ENCODE data around the gene MUS81. TPM values are rescaled to one million over a fixed set of nuclear protein-coding genes. Genes with fewer than 3 reads are reported as not detected.

MUS81 gene
- total and polyA plus RNA-seq, 5 experiments from 2014 or later = 21.7 to 97.8 (median 26.5) TPM

DNA sequence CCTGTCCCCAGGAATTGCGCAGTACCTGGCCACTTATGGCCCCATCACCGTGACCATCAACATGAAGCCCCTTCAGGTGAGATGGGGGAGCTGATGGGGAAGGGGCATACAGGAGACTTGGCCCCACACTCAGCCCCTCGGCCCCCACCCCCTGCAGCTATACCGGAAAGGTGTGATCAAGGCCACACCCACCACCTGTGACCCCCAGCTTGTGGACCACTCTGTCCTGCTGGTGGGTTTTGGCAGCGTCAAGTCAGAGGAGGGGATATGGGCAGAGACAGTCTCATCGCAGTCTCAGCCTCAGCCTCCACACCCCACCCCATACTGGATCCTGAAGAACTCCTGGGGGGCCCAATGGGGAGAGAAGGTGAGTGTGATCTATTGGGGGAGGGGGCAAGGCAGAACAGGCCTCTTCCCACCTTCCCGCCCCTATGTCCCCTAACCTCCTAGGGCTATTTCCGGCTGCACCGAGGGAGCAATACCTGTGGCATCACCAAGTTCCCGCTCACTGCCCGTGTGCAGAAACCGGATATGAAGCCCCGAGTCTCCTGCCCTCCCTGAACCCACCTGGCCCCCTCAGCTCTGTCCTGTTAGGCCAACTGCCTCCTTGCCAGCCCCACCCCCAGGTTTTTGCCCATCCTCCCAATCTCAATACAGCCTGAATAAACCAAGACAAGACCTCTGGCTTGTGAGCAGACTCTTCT lies 23.0 kb downstream of the MUS81 start:
- no peak for ATAC-seq
- Mint-ChIP-seq H3K27ac (peak overlapping the region in 5 of 10 donors; percentile 18 to 85 (median 48)), H3K9me3 (no peaks in the 10 kb centered on the region), H3K27me3 (no peaks in the 10 kb centered on the region), H3K4me1 (peaks cover 21 to 83% (median 72%) of the 10 kb centered on the region in 4 donors), H3K36me3 (peaks cover 0 to 33% (median 2%) of the 10 kb centered on the region in 3 donors), H3K4me3 (no peak overlapping the region)
- POLR2A ChIA-PET = interaction anchor here (0.8 to 16.8 kb wide), 5 partner anchors 9 to 106 kb away, joined by 3 to 405 read pairs (median 4); partner anchors contain the start of genes CFL1 and MUS81
- DNase-seq = no peak

DNA sequence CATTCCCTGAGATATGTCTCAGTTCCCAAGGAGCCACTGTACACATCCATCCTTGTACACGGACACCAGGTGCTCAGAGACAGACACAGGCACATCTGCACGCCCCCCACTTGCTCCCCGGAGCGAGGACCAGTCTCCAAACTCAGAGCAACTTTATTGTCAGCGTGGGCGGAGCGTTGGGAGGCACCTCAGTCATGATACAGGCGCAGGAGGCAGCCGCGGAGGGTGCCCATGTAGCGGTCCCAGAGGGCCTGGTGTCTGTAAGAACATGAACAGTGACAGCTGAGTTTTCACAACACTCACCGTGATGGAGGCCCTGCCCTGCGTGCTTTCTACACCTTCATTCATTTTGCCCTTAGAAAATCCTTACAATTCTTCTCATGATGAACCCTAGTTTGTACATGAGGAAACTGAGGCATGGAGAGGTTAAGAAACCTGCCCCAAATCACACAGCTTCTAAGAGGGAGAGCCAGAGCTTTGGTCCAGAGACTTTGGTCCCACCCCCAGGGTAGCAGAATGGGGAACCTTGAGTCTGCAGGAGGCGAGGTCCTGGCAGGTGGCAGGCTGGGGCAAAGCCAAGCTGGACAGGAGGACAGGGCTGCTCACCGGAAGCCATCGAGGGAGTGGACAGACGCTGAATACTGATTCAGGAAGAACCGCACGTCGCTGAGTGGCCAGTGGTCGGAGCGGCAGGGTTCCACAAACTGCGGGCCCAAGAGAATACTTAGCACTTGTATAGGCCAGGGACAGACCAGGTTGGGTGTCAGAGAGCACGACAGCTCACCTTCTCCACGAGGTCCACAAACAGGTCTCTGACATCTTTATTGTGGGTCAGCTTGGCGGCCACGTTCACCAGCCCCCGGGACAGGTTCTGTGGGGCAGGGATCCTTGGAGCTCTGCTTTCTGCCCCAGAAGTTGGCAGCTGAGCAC lies 23.8 kb downstream of the MUS81 start:
- H3K9me3 Mint-ChIP-seq = no peaks in the 10 kb centered on the region
- DNase-seq (no peak), ATAC-seq (no peak)
- H3K27me3 Mint-ChIP-seq = no peaks in the 10 kb centered on the region
- H3K27ac Mint-ChIP-seq = peak overlapping the region; percentile 60 to 90 (median 83)
- POLR2A ChIA-PET = interaction anchor here (0.6 to 16.8 kb wide), 19 partner anchors 9 to 231 kb away, joined by 3 to 405 read pairs (median 5); partner anchors contain the start of genes AP5B1, BANF1, CFL1 and CTSW
- peak overlapping the region in 5 of 10 donors; percentile 16 to 79 (median 23) for H3K4me3 Mint-ChIP-seq
- peaks cover 25 to 84% (median 70%) of the 10 kb centered on the region in 4 donors for H3K4me1 Mint-ChIP-seq
- peaks cover 0 to 33% (median 2%) of the 10 kb centered on the region in 3 donors for H3K36me3 Mint-ChIP-seq

DNA sequence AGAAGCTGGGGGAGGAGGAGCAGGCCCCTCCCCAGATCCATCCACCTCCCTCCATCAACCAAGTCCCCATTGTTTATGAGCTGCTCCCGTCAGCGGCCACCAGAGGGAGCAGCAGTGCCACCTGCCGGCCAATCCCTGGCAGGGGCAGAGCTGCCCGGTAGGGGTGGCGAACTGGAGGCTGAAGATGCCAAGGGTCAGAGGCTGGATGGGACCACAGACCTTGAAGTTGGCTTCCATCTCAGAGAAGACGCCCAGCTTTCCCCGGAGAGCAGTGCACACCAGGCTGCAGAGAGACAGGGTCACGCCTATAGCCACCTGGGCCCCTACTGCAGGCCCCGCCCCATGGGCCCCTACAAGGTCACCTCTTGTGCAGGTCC lies 24.5 kb downstream of the MUS81 start:
- H3K4me3 Mint-ChIP-seq = peak overlapping the region in 6 of 10 donors; percentile 16 to 79 (median 32)
- POLR2A ChIA-PET = interaction anchor here (0.6 to 16.8 kb wide), 19 partner anchors 9 to 428 kb away, joined by 3 to 405 read pairs (median 5); partner anchors contain the start of genes AP5B1, BANF1, CFL1 and CTSW
- H3K27me3 Mint-ChIP-seq = no peaks in the 10 kb centered on the region
- peak overlapping the region; percentile 51 to 90 (median 77) for H3K27ac Mint-ChIP-seq
- no peaks in the 10 kb centered on the region for H3K9me3 Mint-ChIP-seq
- H3K4me1 Mint-ChIP-seq = peaks cover 29 to 84% (median 70%) of the 10 kb centered on the region in 4 donors
- DNase-seq (peak; percentile 69 to 86 (median 81)), ATAC-seq (peak; percentile 48 to 52)
- H3K36me3 Mint-ChIP-seq = peaks cover 0 to 33% (median 2%) of the 10 kb centered on the region in 3 donors

DNA sequence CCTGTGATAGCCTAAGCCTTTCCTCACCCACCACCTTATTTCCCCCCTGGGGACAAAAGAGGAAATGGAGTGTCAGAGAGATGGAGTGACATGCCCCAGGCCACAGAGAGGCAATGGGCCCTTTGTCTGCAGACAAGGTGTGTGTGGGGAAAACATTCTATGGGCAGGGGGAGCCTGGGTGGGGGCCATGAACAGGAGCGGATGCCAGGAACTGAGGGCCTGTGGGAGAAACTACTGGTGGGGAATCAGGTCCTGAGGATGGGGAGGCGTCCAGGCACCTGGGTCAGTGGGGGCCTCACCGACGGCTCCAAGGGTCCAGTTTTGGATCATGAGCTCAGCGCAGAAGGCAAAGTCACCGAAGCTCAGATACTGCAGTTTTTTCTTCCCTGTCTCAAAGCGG lies 25.0 kb downstream of the MUS81 start:
- H3K4me1 Mint-ChIP-seq = peaks cover 34 to 84% (median 71%) of the 10 kb centered on the region in 4 donors
- H3K4me3 Mint-ChIP-seq = peak overlapping the region in 1 of 10 donors; percentile 45
- H3K36me3 Mint-ChIP-seq = peaks cover 0 to 33% (median 2%) of the 10 kb centered on the region in 3 donors
- POLR2A ChIA-PET = interaction anchor here (0.6 to 16.8 kb wide), 16 partner anchors 10 to 1720 kb away, joined by 3 to 405 read pairs (median 6); partner anchors contain the start of genes AP5B1, CFL1, CTSW and EFEMP2
- no peaks in the 10 kb centered on the region for H3K27me3 Mint-ChIP-seq
- peak overlapping the region in 6 of 10 donors; percentile 50 to 90 (median 66) for H3K27ac Mint-ChIP-seq
- ATAC-seq (no peak), DNase-seq (no peak)
- H3K9me3 Mint-ChIP-seq = no peaks in the 10 kb centered on the region

DNA sequence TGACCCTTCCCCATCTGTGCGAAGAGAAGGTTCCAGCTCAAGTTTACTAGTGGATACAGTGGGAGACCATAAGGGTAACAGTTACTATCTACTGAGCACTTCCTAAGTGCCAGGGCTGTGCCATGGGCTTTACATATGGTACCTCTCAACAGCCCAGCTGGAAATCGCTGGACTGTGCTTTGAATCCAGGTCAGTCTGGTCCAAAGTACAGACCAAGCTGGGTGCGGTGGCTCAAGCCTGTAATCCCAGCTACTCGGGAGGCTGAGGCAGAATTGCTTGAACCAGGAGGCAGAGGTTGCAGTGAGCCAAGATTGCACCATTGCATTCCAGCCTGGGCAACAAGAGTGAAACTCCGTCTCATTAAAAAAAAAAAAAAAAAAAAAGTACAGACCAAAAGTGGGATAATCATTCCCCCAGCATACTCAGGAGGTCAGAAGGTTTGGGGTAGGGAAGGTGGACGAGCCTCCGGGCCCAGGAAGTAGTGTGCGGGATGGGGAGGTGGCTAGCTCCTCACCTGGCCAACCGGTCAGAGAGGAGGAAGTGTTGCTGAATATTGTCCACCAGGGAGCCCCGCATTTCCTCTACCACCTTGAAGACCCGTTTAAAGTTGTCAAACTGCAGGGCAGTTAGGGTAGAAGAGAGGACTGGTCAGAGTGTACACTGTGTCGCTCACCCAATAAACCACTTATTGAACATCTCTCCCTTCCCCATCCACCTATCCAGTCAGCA lies 25.7 kb downstream of the MUS81 start:
- peaks cover 29 to 78% (median 66%) of the 10 kb centered on the region in 4 donors for H3K4me1 Mint-ChIP-seq
- no peak for ATAC-seq
- peaks cover 0 to 33% (median 2%) of the 10 kb centered on the region in 3 donors for H3K36me3 Mint-ChIP-seq
- no peak for DNase-seq
- H3K27ac Mint-ChIP-seq = peak overlapping the region in 5 of 10 donors; percentile 59 to 100 (median 94)
- H3K9me3 Mint-ChIP-seq = no peaks in the 10 kb centered on the region
- H3K27me3 Mint-ChIP-seq = no peaks in the 10 kb centered on the region
- POLR2A ChIA-PET = interaction anchor here (0.6 to 16.8 kb wide), 14 partner anchors 11 to 1720 kb away, joined by 3 to 405 read pairs (median 8); partner anchors contain the start of genes C11orf68, CFL1, CTSW and DRAP1
- peak overlapping the region in 7 of 10 donors; percentile 29 to 96 (median 89) for H3K4me3 Mint-ChIP-seq

DNA sequence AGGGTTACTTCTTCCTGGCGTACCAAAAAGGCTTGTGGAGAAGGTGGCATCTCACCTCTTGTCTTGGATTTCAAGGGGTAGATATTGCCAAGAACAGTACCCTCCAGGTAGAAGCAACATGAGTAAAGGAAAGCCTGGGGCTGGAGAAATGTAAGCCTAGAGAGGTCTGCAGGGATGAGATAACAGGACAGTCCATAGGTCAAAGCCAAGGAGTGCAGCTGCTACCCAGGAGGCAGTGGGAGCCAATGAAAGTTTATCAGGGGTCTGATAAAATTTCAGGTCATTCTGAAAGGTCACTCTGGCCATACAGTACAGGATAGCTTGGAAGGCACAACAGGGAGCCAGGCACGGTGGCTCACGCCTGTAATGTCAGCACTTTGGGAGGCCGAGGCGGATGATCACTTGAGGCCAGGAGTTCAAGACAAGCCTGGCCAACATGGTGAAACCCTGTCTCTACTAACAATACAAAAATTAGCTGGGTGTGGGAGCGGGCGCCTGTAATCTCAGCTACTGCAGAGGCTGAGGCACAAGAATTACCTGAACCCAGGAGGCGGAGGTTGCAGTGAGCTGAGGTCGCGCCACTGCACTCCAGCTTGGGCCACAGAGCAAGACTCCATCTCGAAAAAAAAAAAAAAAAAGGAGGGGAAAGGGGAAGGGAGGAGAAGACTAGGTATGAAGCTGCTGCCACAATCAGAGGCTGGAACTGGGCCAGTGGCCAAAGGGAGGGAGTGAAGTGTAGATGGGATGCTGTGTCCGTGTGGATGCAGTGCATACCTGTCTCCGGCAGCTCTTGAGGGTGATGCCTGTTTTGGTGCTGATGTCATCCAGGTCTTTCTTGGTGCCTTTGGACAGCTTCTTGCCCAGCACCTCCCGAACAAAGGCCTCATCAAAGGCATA lies 26.8 kb downstream of the MUS81 start:
- H3K9me3 Mint-ChIP-seq = no peaks in the 10 kb centered on the region
- H3K36me3 Mint-ChIP-seq = peaks cover 0 to 30% (median 2%) of the 10 kb centered on the region in 3 donors
- no peaks in the 10 kb centered on the region for H3K27me3 Mint-ChIP-seq
- DNase-seq = no peak
- no peak for ATAC-seq
- peak overlapping the region; percentile 87 to 96 (median 90) for H3K4me3 Mint-ChIP-seq
- peaks cover 30 to 72% (median 63%) of the 10 kb centered on the region in 4 donors for H3K4me1 Mint-ChIP-seq
- POLR2A ChIA-PET = interaction anchor here (0.6 to 16.8 kb wide), 15 partner anchors 12 to 1015 kb away, joined by 3 to 405 read pairs (median 5); partner anchors contain the start of genes C11orf68, CFL1, CTSW and DRAP1
- H3K27ac Mint-ChIP-seq = peak overlapping the region; percentile 94 to 100 (median 99)

DNA sequence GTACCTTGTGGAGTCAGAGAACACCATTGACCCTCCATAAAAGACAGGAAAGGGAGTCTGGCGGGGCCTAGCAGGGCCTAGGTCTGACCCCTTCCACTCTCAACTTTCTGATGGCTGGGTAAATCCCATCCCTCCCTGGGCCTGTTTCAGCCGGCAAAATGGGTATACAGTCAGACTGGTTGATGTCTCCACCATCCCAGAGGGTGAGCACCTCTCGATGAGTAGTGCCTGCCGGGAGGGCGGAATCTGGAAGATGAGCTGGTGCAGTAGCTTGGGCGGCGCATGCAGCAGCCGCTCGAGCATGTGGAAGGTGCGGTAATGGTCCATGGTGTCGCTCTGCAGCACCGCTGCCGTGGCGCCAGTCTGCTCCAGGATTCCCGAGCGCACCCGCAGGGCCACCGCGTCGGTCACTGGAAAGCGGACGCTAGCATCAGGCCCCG lies 27.5 kb downstream of the MUS81 start:
- Mint-ChIP-seq H3K9me3 (no peaks in the 10 kb centered on the region), H3K4me1 (peaks cover 37 to 74% (median 67%) of the 10 kb centered on the region in 4 donors), H3K27ac (peak overlapping the region; percentile 94 to 100 (median 99)), H3K4me3 (peak overlapping the region; percentile 87 to 96 (median 90)), H3K36me3 (peaks cover 0 to 28% (median 0%) of the 10 kb centered on the region in 3 donors), H3K27me3 (no peaks in the 10 kb centered on the region)
- POLR2A ChIA-PET = interaction anchor here (0.7 to 16.8 kb wide), 21 partner anchors 13 to 1016 kb away, joined by 3 to 405 read pairs (median 5); partner anchors contain the start of genes BANF1, C11orf68, CFL1 and CTSW
- peak in 2 of 10 donors; percentile 9 to 22 for DNase-seq
- ATAC-seq = no peak

DNA sequence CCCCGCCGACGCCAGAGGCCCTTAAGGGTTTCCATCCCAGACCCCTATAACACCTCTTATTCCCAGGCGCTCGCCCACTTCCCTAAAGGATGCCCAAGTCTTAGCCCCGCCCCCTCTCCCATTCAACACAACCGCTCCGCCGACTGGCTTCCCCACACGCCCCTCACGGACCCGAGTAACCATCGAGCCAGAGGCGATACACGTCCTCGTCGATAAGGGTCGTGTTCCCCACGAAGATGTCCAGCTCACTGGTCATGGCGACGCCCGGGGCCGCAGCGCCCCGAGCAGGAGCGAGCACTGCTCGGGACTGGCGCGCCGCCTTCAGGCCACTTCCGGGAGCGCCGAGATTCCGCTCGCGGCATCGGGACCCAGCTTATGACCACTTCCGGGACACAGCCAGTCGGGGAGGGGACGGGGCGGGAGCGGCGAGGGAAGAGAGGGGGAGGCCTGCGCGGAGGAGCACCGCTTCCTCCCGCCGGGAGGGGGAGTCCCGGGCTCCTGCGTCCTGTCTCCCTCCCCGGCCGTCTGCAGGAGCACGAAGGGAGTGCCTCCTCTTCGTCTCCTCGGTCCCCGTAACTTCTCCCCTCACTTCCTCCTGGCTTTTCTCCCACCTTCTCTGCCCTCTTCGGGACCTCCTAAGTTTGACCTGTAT lies 28.1 kb downstream of the MUS81 start, which contains the start of gene FIBP:
TSS of gene FIBP (minus strand) at position 309 of the 652 bp plus-strand sequence. CDS start at position 256, 53 bp downstream.
- Mint-ChIP-seq H3K9me3 (no peaks in the 10 kb centered on the region), H3K27me3 (no peaks in the 10 kb centered on the region), H3K4me1 (peaks cover 38 to 79% (median 72%) of the 10 kb centered on the region in 4 donors), H3K4me3 (peak within 1 kb of the TSS; percentile 87 to 96 (median 90)), H3K27ac (peak within 1 kb of the TSS; percentile 94 to 100 (median 99)), H3K36me3 (peaks cover 0 to 26% (median 0%) of the 10 kb centered on the region in 3 donors)
- ATAC-seq (peak; percentile 50 to 57), DNase-seq (peak; percentile 85 to 98 (median 91))
- POLR2A ChIA-PET = interaction anchor here (0.8 to 16.8 kb wide), 22 partner anchors 12 to 324 kb away, joined by 3 to 405 read pairs (median 6); partner anchors contain the start of genes BANF1, C11orf68, CFL1 and CTSW

DNA sequence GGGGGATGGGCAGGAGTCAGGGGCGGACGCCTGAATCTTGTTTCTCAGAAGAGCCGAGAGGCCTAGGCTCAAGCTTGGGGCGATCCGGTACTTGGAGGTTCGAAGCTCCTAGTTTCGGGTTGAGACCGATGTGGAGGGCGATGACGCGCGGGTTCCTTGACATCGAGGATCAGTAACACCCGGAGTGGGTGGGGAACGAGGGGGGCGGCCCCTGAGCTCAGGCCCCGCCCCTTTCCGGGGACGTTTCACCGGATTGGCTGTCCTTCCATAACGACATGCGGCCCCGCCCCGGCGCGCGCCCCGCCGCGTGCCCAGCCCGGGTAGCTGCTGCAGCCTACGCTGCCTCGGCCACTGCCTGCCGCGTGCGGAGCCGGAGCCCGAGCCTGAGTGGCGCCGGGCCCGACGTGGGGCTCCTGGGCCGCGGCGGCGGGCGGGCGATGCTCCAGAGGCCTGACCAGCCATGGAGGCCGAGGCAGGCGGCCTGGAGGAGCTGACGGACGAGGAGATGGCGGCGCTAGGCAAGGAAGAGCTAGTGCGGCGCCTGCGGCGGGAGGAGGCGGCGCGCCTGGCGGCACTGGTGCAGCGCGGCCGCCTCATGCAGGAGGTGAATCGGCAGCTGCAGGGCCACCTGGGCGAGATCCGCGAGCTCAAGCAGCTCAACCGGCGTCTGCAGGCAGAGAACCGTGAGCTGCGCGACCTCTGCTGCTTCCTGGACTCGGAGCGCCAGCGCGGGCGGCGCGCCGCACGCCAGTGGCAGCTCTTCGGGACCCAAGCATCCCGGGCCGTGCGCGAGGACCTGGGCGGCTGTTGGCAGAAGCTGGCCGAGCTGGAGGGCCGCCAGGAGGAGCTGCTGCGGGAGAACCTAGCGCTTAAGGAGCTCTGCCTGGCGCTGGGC lies 30.3 kb downstream of the MUS81 start, which contains the start of gene CCDC85B:
TSS of gene CCDC85B (plus strand) at position 350 of the 895 bp plus-strand sequence. CDS start at position 461, 111 bp downstream.
- Mint-ChIP-seq H3K9me3 (no peaks in the 10 kb centered on the region), H3K27ac (peak within 1 kb of the TSS; percentile 94 to 100 (median 99)), H3K27me3 (no peaks in the 10 kb centered on the region), H3K4me3 (peak within 1 kb of the TSS; percentile 87 to 96 (median 90)), H3K36me3 (peaks cover 0 to 8% (median 0%) of the 10 kb centered on the region in 3 donors), H3K4me1 (peaks cover 34 to 77% (median 68%) of the 10 kb centered on the region in 4 donors)
- POLR2A ChIA-PET = interaction anchor here (0.5 to 16.8 kb wide), 34 partner anchors 10 to 1964 kb away, joined by 3 to 405 read pairs (median 7); partner anchors contain the start of genes AP5B1, BANF1, C11orf68 and CD248
- ATAC-seq (peak; percentile 69 to 73), DNase-seq (peak; percentile 96 to 99 (median 99))

Measured in naive thymus-derived CD8-positive, alpha-beta T cell (primary cell).